ENCODE measurements around the gene ANKRD45. TPM values are rescaled to one million over a fixed set of nuclear protein-coding genes. Genes with fewer than 3 reads are reported as not detected.
A peak's percentile ranks its signal among the peaks of the same experiment; 100 is the strongest.

Gene ANKRD45
- total RNA-seq, 1 experiment from 2014 or later, result 0.31 TPM

DNA sequence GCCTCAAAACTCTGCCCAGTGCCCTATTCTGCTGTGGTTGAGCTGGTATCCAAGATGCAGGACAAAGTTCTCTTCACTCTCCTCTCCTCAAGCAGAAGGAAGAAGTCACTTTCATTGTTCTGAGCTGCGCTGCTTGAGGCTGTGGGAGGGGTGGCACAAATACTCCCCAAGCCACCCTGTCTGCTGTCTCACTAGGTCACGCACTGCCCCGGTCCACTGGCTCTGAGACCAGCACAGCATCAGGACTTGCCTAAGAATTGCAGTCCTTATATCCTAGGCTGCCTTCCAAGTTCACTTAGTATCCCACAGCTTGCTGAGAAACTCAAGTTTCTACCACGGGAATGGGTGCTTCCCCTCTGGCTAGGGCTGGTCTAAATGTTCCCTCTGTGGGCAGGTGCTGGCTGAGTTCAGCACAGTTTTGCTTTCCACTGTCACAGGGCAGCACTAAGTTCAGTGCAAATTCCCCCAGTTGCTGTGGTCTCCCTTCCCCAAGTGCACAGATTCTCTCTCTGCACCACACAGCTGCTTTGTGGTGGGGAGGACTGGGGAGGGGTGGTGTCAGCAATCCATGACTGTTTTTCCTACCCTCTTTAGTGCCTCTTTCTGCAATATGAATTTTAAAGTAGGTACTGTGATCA lies 99.2 kb downstream of the ANKRD45 start:
- H3K18ac ChIP-seq (ENCODE audit: insufficient read length, low read depth, low read length), result no peak overlapping the region
- H3K27me3 ChIP-seq (ENCODE audit: insufficient read depth, low read length), result no peaks in the 10 kb centered on the region
- no peak overlapping the region for H3K27ac ChIP-seq (ENCODE audit: insufficient read length, low read depth, low read length)
- H2AK5ac ChIP-seq (ENCODE audit: insufficient read length, low read length), result no peak overlapping the region
- no peak overlapping the region for H4K8ac ChIP-seq (replicated peaks; ENCODE audit: insufficient read length, low read depth, low read length)
- no peak overlapping the region for H3K4me3 Mint-ChIP-seq
- no peak overlapping the region for H2AFZ ChIP-seq (ENCODE audit: low read length)
- H3K9me3 ChIP-seq (ENCODE audit: control insufficient read depth, low read depth, low read length), result no peaks in the 10 kb centered on the region
- H4K91ac ChIP-seq (ENCODE audit: insufficient read length, low read depth, low read length), result no peak overlapping the region
- no peak overlapping the region for H3K23ac ChIP-seq (ENCODE audit: insufficient read length, low read depth, low read length)
- no CpG with 5 or more reads among the region's 4 CpGs for WGBS (ENCODE audit: extremely low coverage, insufficient read length, low lambda C conversion rate)
- no peaks in the 10 kb centered on the region for H3K4me1 ChIP-seq (ENCODE audit: insufficient read depth, low read length)
- no peaks in the 10 kb centered on the region for H3K36me3 Mint-ChIP-seq (ENCODE audit: insufficient read depth in 1 of 3, low read depth in 3 of 3)
- no peaks in the 10 kb centered on the region for H3K27me3 Mint-ChIP-seq (ENCODE audit: low read depth)
- peak overlapping the region; percentile 60 for H2BK20ac ChIP-seq (ENCODE audit: low read depth, low read length, poor library complexity, severe bottlenecking)
- no peak overlapping the region for H3K4ac ChIP-seq (ENCODE audit: low read depth, low read length)
- H2BK5ac ChIP-seq (ENCODE audit: insufficient read length, low read length), result no peak overlapping the region
- H2BK15ac ChIP-seq (ENCODE audit: low read depth, low read length), result no peak overlapping the region
- H2BK120ac ChIP-seq (ENCODE audit: low read depth, low read length, poor library complexity, severe bottlenecking), result no peak overlapping the region
- H2BK12ac ChIP-seq (ENCODE audit: insufficient read length, low read depth, low read length), result no peak overlapping the region
- no peaks in the 10 kb centered on the region for H3K23me2 ChIP-seq (ENCODE audit: insufficient read length, low read depth, low read length, poor library complexity, severe bottlenecking)
- no peak overlapping the region for H3K9ac ChIP-seq (ENCODE audit: extremely low read depth, insufficient read length, low read length)
- H3K27ac Mint-ChIP-seq, result peak overlapping the region in 1 of 3 experiments; percentile 80; a peak in 1 of 7 replicates
- no peaks in the 10 kb centered on the region for H3K79me1 ChIP-seq (ENCODE audit: insufficient read depth, low read depth, low read length, poor library complexity, severe bottlenecking)
- H3K4me2 ChIP-seq (ENCODE audit: insufficient read depth, insufficient read length, low read length), result no peak overlapping the region
- no peaks in the 10 kb centered on the region for H4K20me1 ChIP-seq (ENCODE audit: control insufficient read depth, insufficient read depth, insufficient read length)
- H3K4me1 Mint-ChIP-seq, result no peaks in the 10 kb centered on the region
- H3K79me2 ChIP-seq (ENCODE audit: insufficient read depth, low read length), result no peaks in the 10 kb centered on the region
- no peak for DNase-seq
- no peak overlapping the region for H3K56ac ChIP-seq (ENCODE audit: insufficient read length, low read depth, low read length)
- no peak overlapping the region for H3T11ph ChIP-seq (ENCODE audit: low read length)
- no peak overlapping the region; the same call in none of the 2 replicates for H3K14ac ChIP-seq (ENCODE audit: insufficient read depth, low read length)
- no peak for TF ChIP-seq CTCF (conservative IDR thresholded peaks at IDR 0.05)
- H4K5ac ChIP-seq (ENCODE audit: insufficient read length, low read depth, low read length), result no peak overlapping the region
- H3K9me3 Mint-ChIP-seq, result no peaks in the 10 kb centered on the region; a peak in 2 of 5 replicates

Data from H9 (cell line).